HEK293 (cell line): ENCODE results near the gene CDH23.

ENCODE experiments used
- CTCF ChIA-PET: fragments of 350-600 bp; formaldehyde crosslinking; extraction: SDS; loops from one replicate; lab custom pipeline; 2021; ENCODE audit warnings: antibody characterized with exemption; lab: Yijun Ruan, JAX
- POLR2A ChIA-PET: fragments of 300-600 bp; formaldehyde crosslinking; extraction: SDS; loops from one replicate; lab custom pipeline; 2020; ENCODE audit warnings: antibody characterized with exemption, inconsistent platforms; lab: Yijun Ruan, JAX
- H3K27ac ChIP-seq: fragments of 200-500 bp; sonication (Bioruptor generic); 2 replicates; pipeline ENCODE4 v1.5.1; 2014; ENCODE audit warnings: low read depth, low read length, control low read depth, inconsistent platforms; ENCODE audit errors: extremely low read depth
- H3K36me3 ChIP-seq, 2 experiments: fragments of 200-500 bp in 1 of 2; sonication (Bioruptor generic) in 1 of 2; 1 replicate in 1 of 2; 2 replicates in 1 of 2; pipeline ENCODE4 v1.5.1; 2014 to 2017; ENCODE audit warnings: inconsistent platforms in 2 of 2, low read length in 2 of 2; ENCODE audit not compliant: control insufficient read depth in 2 of 2, insufficient read depth in 1 of 2
- H3K4me1 ChIP-seq: fragments of 200-500 bp; sonication (Bioruptor generic); 2 replicates; pipeline ENCODE4 v1.5.1; 2014; ENCODE audit warnings: mild to moderate bottlenecking, low read length, inconsistent platforms; ENCODE audit not compliant: control insufficient read depth, insufficient read depth
- H3K4me3 ChIP-seq: 2 replicates; pipeline ENCODE4 v1.5.1; 2011; ENCODE audit warnings: low read depth, mild to moderate bottlenecking, control low read depth, low read length, moderate library complexity
- H3K9me3 ChIP-seq: fragments of 200-500 bp; sonication (Bioruptor generic); 2 replicates; pipeline ENCODE4 v1.5.1; 2014; ENCODE audit warnings: low read depth, low read length, inconsistent platforms; ENCODE audit not compliant: control insufficient read depth, insufficient read depth
- PRDM6 ChIP-seq: fragments of 450-650 bp; formaldehyde crosslinking; IDR thresholded peaks from 2 replicates; pipeline ENCODE4 v1.5.1; 2017; ENCODE audit warnings: missing biosample characterization, missing genetic modification characterization
- REST ChIP-seq: fragments of 450-650 bp; formaldehyde crosslinking; IDR thresholded peaks from 2 replicates; pipeline ENCODE4 v1.5.1; 2016; ENCODE audit warnings: missing biosample characterization, missing genetic modification characterization
- SP2 ChIP-seq: fragments of 450-650 bp; formaldehyde crosslinking; IDR thresholded peaks from 2 replicates; pipeline ENCODE4 v1.5.1; 2016; ENCODE audit warnings: missing biosample characterization, missing genetic modification characterization
- WT1 ChIP-seq: fragments of 450-650 bp; formaldehyde crosslinking; IDR thresholded peaks from 2 replicates; pipeline ENCODE4 v1.5.1; 2016; ENCODE audit warnings: missing biosample characterization, missing genetic modification characterization
- ZBTB11 ChIP-seq: fragments of 450-650 bp; formaldehyde crosslinking; conservative IDR thresholded peaks from 2 replicates; pipeline ENCODE4 v1.5.1; 2016; ENCODE audit warnings: low read depth, missing biosample characterization, missing genetic modification characterization
- ZNF10 ChIP-seq: fragments of 450-650 bp; formaldehyde crosslinking; IDR thresholded peaks from 2 replicates; pipeline ENCODE4 v1.5.1; 2017; ENCODE audit warnings: missing biosample characterization, missing genetic modification characterization
- ZNF214 ChIP-seq: fragments of 450-650 bp; formaldehyde crosslinking; IDR thresholded peaks from 2 replicates; pipeline ENCODE4 v1.5.1; 2017; ENCODE audit warnings: missing biosample characterization, mild to moderate bottlenecking, missing genetic modification characterization, borderline replicate concordance
- ZNF274 ChIP-seq, 2 experiments: fragments of 200-500 bp in 1 of 2; fragments of 450-650 bp in 1 of 2; sonication (Bioruptor generic) in 1 of 2; formaldehyde crosslinking in 1 of 2; IDR thresholded peaks; 2 replicates each; pipeline versions ENCODE4 v1.5.1 to v1.6.1; 2014 to 2016; ENCODE audit warnings: borderline replicate concordance in 1 of 2, inconsistent platforms in 1 of 2, low read length in 1 of 2, missing biosample characterization in 1 of 2, missing genetic modification characterization in 1 of 2
- ZNF366 ChIP-seq: fragments of 450-650 bp; formaldehyde crosslinking; conservative IDR thresholded peaks from 2 replicates; pipeline ENCODE4 v1.5.1; 2016; ENCODE audit warnings: missing biosample characterization, missing genetic modification characterization
- ZNF513 ChIP-seq: fragments of 450-650 bp; IDR thresholded peaks from 2 replicates; pipeline ENCODE4 v1.5.1; 2018; ENCODE audit warnings: missing biosample characterization, missing genetic modification characterization

Gene CDH23

GRCh38 chr10:71432101-71432905 is 35.6 kb downstream of the CDH23 start (continued):
- no peak for TF ChIP-seq REST (tag by site-specific recombination)

- no peak overlapping the region for H3K4me3 ChIP-seq
- ChIA-PET CTCF (interaction anchor here (0.6 to 1.3 kb wide), 3 partner anchors 9 to 1813 kb away, joined by 3 to 5 read pairs (median 4); no protein-coding TSS in a partner anchor), POLR2A (no interaction called here)
- no peak overlapping the region for H3K27ac ChIP-seq
- H3K36me3 ChIP-seq: no peaks in the 10 kb centered on the region
- no peaks in the 10 kb centered on the region for H3K4me1 ChIP-seq
- no peaks in the 10 kb centered on the region for H3K9me3 ChIP-seq
- no peak for TF ChIP-seq ZNF366 (tag by site-specific recombination)
- TF ChIP-seq ZNF513 (tag by site-specific recombination): no peak
- TF ChIP-seq SP2 (tag by site-specific recombination): no peak
- TF ChIP-seq ZNF214 (tag by site-specific recombination): no peak
- no peak for TF ChIP-seq ZNF10
- TF ChIP-seq ZBTB11 (tag by site-specific recombination): no peak
- TF ChIP-seq PRDM6 (tag by site-specific recombination): no peak
- no peak for TF ChIP-seq WT1
- no peak for TF ChIP-seq ZNF274 (IDR thresholded peaks at IDR 0.05; ENCODE audit: low read length)
- TF ChIP-seq ZNF274 (tag by site-specific recombination; IDR thresholded peaks at IDR 0.05; ENCODE audit: borderline replicate concordance): no peak
Measured at GRCh38 chr10:71432956-71433767, 36.4 kb downstream of the CDH23 start.
